ENCODE results near the gene GMPR2.

The GMPR2 gene

GRCh38 chr14:24270537-24271133 lies 37.9 kb downstream of the GMPR2 start:
- 30 to 34% methylated on average over 12 to 13 of the region's 13 CpGs for WGBS, 2 experiments (ENCODE audit: insufficient coverage in 2 of 2)
- Histone ChIP-seq H3K4me1 (ENCODE audit: control insufficient read depth, insufficient read depth, low read length, poor library complexity, severe bottlenecking) (no peaks in the 10 kb centered on the region), H3K9me3 (ENCODE audit: control insufficient read depth, low read length) (no peaks in the 10 kb centered on the region), H3K4me3 (ENCODE audit: extremely low read depth, insufficient read depth, low read length, poor library complexity, severe bottlenecking) (peak overlapping the region; percentile 86), H3K36me3 (ENCODE audit: control insufficient read depth, insufficient read depth, low read length) (peaks cover 16% of the 10 kb centered on the region), H3K27ac (ENCODE audit: low read depth, low read length, severe bottlenecking) (peak overlapping the region; percentile 99)

GRCh38 chr14:24271134-24271833 lies 38.6 kb downstream of the GMPR2 start, which contains the start of gene RABGGTA:
TSS of gene RABGGTA (minus strand) at chr14:24271597. CDS start at chr14:24271115, 482 bp downstream.
- H3K9me3 ChIP-seq (ENCODE audit: control insufficient read depth, low read length): no peaks in the 10 kb centered on the region
- H3K4me3 ChIP-seq (ENCODE audit: extremely low read depth, insufficient read depth, low read length, poor library complexity, severe bottlenecking): peak within 1 kb of the TSS; percentile 86
- H3K36me3 ChIP-seq (ENCODE audit: control insufficient read depth, insufficient read depth, low read length): peaks cover 13% of the 10 kb centered on the region
- no peaks in the 10 kb centered on the region for H3K4me1 ChIP-seq (ENCODE audit: control insufficient read depth, insufficient read depth, low read length, poor library complexity, severe bottlenecking)
- peak within 1 kb of the TSS; percentile 99 for H3K27ac ChIP-seq (ENCODE audit: low read depth, low read length, severe bottlenecking)
- 0 to 1% methylated on average over 42 to 51 of the region's 61 CpGs for WGBS, 2 experiments (ENCODE audit: insufficient coverage in 2 of 2)

DNA sequence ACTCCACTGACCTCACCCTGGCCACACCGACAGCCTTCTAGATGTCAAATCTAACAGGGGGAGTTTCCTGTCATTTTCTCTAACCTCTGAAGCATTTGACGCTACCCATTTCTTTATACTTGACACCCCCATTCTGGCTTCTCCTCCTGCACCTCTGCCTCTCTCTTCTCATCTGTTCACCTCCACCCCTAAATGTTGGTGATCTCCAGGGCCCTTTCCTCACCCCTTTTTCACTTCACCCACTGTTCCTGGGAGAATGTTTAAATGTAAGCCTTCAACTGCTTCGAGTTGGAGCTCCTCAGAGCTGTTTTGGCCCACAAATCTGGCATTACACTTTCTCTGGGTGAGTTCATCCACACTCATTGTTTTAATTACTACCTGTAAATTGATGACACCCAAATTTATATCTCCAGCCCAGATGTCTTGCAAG lies 39.1 kb downstream of the GMPR2 start:
- 19% methylated on average over 2 to 3 of the region's 3 CpGs for WGBS, 2 experiments (ENCODE audit: insufficient coverage in 2 of 2)
- no peak overlapping the region for H3K27ac ChIP-seq (ENCODE audit: low read depth, low read length, severe bottlenecking)

DNA sequence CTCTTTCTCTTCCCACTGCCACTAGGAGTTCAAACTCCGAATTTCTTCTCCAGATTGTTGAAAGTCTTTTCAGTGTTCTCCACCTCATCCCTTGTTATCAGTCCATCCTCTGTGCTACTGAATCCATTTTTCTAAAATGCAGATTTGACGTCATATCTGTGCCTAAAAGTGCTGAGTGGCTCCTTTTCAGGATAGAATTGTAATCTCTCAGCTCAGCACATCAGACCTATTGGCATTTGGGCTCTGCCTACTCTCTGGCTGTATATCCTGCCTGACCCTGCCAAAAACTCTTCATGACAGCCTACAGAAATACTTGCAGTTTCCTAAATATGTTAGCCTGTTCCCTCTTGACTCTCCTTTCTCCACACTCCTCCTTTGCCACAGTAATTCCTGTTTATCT lies 39.7 kb downstream of the GMPR2 start:
- WGBS, 2 experiments (ENCODE audit: insufficient coverage in 2 of 2): 89 to 91% methylated on average over 2 of the region's 2 CpGs
- no peak overlapping the region for H3K4me3 ChIP-seq (ENCODE audit: extremely low read depth, insufficient read depth, low read length, poor library complexity, severe bottlenecking)
- no peaks in the 10 kb centered on the region for H3K9me3 ChIP-seq (ENCODE audit: control insufficient read depth, low read length)
- no peak overlapping the region for H3K27ac ChIP-seq (ENCODE audit: low read depth, low read length, severe bottlenecking)
- no peaks in the 10 kb centered on the region for H3K4me1 ChIP-seq (ENCODE audit: control insufficient read depth, insufficient read depth, low read length, poor library complexity, severe bottlenecking)
- peaks cover 8% of the 10 kb centered on the region for H3K36me3 ChIP-seq (ENCODE audit: control insufficient read depth, insufficient read depth, low read length)

More for the DNA sequence above, 39.1 kb downstream of the GMPR2 start:
- peak overlapping the region; percentile 86 for H3K4me3 ChIP-seq (ENCODE audit: extremely low read depth, insufficient read depth, low read length, poor library complexity, severe bottlenecking)
- H3K36me3 ChIP-seq (ENCODE audit: control insufficient read depth, insufficient read depth, low read length): peaks cover 8% of the 10 kb centered on the region
- H3K4me1 ChIP-seq (ENCODE audit: control insufficient read depth, insufficient read depth, low read length, poor library complexity, severe bottlenecking): no peaks in the 10 kb centered on the region
- H3K9me3 ChIP-seq (ENCODE audit: control insufficient read depth, low read length): no peaks in the 10 kb centered on the region

DNA sequence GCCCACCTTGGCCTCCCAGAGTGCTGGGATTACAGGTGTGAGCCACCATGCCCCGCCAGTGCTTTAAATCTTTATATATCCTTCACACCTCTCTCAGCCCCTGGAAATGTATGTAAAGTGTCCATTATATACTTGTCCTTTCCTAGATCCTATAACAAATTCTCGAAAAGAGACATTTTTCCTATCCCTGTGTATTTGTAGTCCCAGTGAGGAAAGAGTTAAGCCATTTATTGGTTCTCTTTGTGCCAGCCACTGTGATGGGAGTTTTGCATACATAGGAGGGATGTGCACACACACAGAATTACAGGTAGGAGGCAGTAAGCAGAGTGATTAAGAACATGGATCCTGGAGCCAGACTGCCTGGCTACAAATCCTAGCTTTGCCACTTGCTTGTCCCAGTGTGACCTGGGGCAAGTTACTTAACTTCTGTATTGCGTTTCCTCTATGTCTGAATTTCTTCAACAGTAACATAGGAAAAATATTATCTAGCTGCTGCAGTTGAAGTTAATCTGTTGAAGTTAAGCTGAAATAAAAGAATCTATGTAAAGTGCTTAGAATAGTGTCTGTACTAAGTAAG lies 40.8 kb downstream of the GMPR2 start:
- Histone ChIP-seq H3K36me3 (ENCODE audit: control insufficient read depth, insufficient read depth, low read length) (peaks cover 8% of the 10 kb centered on the region), H3K9me3 (ENCODE audit: control insufficient read depth, low read length) (no peaks in the 10 kb centered on the region)
- no CpG with 5 or more reads among the region's 3 CpGs for WGBS, 2 experiments (ENCODE audit: insufficient coverage in 2 of 2)

GRCh38 chr14:24274101-24274543 lies 41.4 kb downstream of the GMPR2 start:
- WGBS, 2 experiments (ENCODE audit: insufficient coverage in 2 of 2): 94% methylated on average over 3 of the region's 3 CpGs
- peaks cover 2% of the 10 kb centered on the region for H3K36me3 ChIP-seq (ENCODE audit: control insufficient read depth, insufficient read depth, low read length)
- no peak overlapping the region for H3K4me3 ChIP-seq (ENCODE audit: extremely low read depth, insufficient read depth, low read length, poor library complexity, severe bottlenecking)
- no peaks in the 10 kb centered on the region for H3K4me1 ChIP-seq (ENCODE audit: control insufficient read depth, insufficient read depth, low read length, poor library complexity, severe bottlenecking)
- no peak overlapping the region for H3K27ac ChIP-seq (ENCODE audit: low read depth, low read length, severe bottlenecking)
- H3K9me3 ChIP-seq (ENCODE audit: control insufficient read depth, low read length): no peaks in the 10 kb centered on the region

More for the DNA sequence above, 40.8 kb downstream of the GMPR2 start:
- H3K4me1 ChIP-seq (ENCODE audit: control insufficient read depth, insufficient read depth, low read length, poor library complexity, severe bottlenecking): no peaks in the 10 kb centered on the region
- no peak overlapping the region for H3K27ac ChIP-seq (ENCODE audit: low read depth, low read length, severe bottlenecking)
- no peak overlapping the region for H3K4me3 ChIP-seq (ENCODE audit: extremely low read depth, insufficient read depth, low read length, poor library complexity, severe bottlenecking)

DNA sequence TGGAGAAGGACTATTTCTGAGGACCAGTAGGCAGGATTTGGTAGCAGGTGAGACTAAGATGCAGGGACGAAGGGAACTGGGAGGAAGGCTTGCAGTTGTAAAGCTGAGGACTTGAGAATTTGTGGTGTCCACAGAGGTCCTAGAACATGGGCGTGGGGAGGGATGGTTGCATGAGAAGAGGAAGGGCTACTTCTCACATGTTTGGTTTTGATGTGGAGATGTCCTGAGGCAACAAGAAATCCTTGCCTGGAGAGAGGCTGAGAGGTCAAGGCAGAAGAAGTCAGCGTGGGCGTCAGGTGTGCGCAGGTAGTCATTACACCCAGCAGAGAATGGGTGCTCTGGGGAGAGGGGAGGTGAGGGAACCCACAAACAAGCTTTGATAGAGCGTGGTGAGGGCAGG lies 44.3 kb downstream of the GMPR2 start:
- Histone ChIP-seq H3K27ac (ENCODE audit: low read depth, low read length, severe bottlenecking) (no peak overlapping the region), H3K9me3 (ENCODE audit: control insufficient read depth, low read length) (no peaks in the 10 kb centered on the region), H3K36me3 (ENCODE audit: control insufficient read depth, insufficient read depth, low read length) (no peaks in the 10 kb centered on the region), H3K4me3 (ENCODE audit: extremely low read depth, insufficient read depth, low read length, poor library complexity, severe bottlenecking) (no peak overlapping the region), H3K4me1 (ENCODE audit: control insufficient read depth, insufficient read depth, low read length, poor library complexity, severe bottlenecking) (no peaks in the 10 kb centered on the region)
- WGBS, 2 experiments (ENCODE audit: insufficient coverage in 2 of 2): 95 to 97% methylated on average over 6 of the region's 6 CpGs

GRCh38 chr14:24277606-24278321 lies 45.0 kb downstream of the GMPR2 start:
- H3K4me1 ChIP-seq (ENCODE audit: control insufficient read depth, insufficient read depth, low read length, poor library complexity, severe bottlenecking): no peaks in the 10 kb centered on the region
- H3K36me3 ChIP-seq (ENCODE audit: control insufficient read depth, insufficient read depth, low read length): no peaks in the 10 kb centered on the region
- H3K9me3 ChIP-seq (ENCODE audit: control insufficient read depth, low read length): no peaks in the 10 kb centered on the region
- H3K27ac ChIP-seq (ENCODE audit: low read depth, low read length, severe bottlenecking): no peak overlapping the region
- 93 to 96% methylated on average over 9 to 10 of the region's 11 CpGs for WGBS, 2 experiments (ENCODE audit: insufficient coverage in 2 of 2)
- H3K4me3 ChIP-seq (ENCODE audit: extremely low read depth, insufficient read depth, low read length, poor library complexity, severe bottlenecking): no peak overlapping the region

DNA sequence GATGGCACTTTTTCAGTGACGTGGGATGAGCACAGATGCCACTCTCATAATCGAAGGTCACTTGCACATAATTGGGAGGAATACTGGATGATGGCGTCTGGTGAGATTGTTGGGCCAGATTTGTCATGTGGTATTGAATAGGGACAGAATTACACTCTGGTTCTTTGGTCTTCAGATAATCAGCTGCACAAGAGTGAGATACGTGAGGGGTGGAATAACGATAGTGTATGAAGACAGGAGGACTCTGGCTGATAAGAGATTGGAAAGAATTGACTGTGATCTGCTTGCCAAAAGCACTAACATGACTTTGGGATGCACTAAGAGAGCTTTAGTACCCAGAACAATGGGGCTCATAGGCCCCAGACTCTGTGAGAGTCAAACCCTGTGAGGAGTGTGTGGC lies 45.7 kb downstream of the GMPR2 start:
- H3K36me3 ChIP-seq (ENCODE audit: control insufficient read depth, insufficient read depth, low read length): no peaks in the 10 kb centered on the region
- 93 to 98% methylated on average over 5 of the region's 5 CpGs for WGBS, 2 experiments (ENCODE audit: insufficient coverage in 2 of 2)
- no peaks in the 10 kb centered on the region for H3K9me3 ChIP-seq (ENCODE audit: control insufficient read depth, low read length)
- no peak overlapping the region for H3K27ac ChIP-seq (ENCODE audit: low read depth, low read length, severe bottlenecking)
- H3K4me1 ChIP-seq (ENCODE audit: control insufficient read depth, insufficient read depth, low read length, poor library complexity, severe bottlenecking): no peaks in the 10 kb centered on the region
- H3K4me3 ChIP-seq (ENCODE audit: extremely low read depth, insufficient read depth, low read length, poor library complexity, severe bottlenecking): no peak overlapping the region

DNA sequence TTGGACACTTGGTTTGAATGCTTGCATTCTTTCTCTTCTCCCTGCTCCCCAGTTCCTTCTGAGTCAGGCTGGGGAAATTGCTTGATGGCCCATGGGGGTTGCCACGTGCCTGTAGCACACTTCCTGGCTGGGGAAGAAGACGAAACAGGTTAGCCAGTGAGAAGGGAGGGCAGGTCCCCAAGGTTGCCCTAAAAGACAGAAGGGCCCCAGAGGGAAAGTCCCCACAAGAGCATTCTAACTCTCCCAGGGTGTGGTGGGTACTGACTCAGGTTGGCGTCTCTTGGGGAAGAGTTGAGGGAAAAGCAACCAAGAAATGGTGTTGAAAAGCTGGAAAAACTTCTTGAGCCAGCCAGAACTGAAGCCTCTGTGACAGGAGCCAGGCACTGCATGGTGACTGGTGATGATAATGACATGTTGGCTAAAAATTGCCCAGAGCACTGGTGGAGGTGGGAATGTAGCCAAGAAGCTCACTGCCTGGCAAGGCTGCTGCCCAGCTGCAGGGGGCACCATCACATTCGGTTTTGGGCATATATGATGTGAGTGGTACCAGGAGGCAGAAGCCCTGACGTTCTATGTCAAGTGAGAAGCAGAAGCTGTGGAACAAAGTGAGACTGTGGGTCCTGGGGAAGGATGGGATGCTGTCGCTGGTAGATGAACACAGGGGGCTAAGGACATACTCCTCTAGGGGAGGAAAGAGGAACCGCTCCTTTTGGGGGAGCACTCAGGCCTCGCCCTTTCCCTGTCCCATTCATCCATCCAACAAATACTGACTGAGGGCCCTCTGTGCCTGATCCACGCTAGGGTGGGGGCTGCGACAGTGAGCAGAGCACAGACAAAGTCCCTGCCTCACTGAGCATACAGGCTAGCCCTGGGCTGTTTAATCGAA lies 46.8 kb downstream of the GMPR2 start:
- WGBS, 2 experiments (ENCODE audit: insufficient coverage in 2 of 2): 89 to 93% methylated on average over 6 to 9 of the region's 11 CpGs
- Histone ChIP-seq H3K36me3 (ENCODE audit: control insufficient read depth, insufficient read depth, low read length) (no peaks in the 10 kb centered on the region), H3K9me3 (ENCODE audit: control insufficient read depth, low read length) (no peaks in the 10 kb centered on the region), H3K27ac (ENCODE audit: low read depth, low read length, severe bottlenecking) (no peak overlapping the region), H3K4me1 (ENCODE audit: control insufficient read depth, insufficient read depth, low read length, poor library complexity, severe bottlenecking) (no peaks in the 10 kb centered on the region), H3K4me3 (ENCODE audit: extremely low read depth, insufficient read depth, low read length, poor library complexity, severe bottlenecking) (no peak overlapping the region)

All from mesodermal cell (in vitro differentiated cells).